HG03354 (cell line): ENCODE data around the gene CA4.

Source experiments
- ATAC-seq: cut with Tn5 transposase; IDR thresholded peaks from one replicate; pipeline ENCODE4 v1.9.1; 2021; ENCODE audit warnings: mild to moderate bottlenecking; ENCODE audit not compliant: unreplicated experiment, poor library complexity, severe bottlenecking

Gene CA4

DNA sequence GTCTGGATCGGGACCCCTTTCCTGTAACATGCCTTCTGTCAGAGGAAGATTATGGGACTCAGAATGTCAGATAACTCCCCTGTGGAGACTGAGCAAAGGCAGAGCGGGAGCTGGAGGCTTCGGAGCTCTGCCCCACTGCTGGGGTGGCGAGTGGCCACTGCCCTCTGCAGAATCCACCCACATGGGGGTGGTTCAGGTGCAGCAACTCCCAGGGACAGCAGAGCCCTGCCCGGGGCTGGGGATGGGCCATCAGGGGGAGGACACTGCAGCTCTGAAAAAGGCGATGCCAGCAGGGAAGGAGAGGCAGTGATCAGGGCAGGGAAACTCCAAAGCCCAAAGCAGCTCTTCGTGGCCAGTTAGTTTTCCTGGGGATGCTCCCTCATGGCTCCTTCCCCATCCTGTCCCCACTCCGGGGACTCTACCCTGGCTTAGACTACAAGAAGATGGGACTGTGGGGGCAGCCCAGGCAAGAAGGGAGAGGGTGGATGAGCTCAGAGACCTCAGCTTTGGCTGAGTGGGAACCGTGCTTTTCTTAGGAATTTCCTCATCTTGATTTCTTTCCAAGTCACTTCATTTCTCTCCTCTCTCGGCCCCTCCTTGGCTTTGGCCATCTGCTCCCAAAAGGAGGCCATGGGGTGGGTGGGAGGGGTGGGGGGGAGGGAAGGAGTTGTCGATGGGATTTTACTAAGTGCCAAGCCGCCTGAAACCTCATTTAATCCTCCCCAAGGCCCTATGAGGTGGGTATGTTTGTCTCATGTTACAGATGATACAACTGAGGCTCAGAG is 4.0 kb downstream of the CA4 start:
- ATAC-seq, result no peak

DNA sequence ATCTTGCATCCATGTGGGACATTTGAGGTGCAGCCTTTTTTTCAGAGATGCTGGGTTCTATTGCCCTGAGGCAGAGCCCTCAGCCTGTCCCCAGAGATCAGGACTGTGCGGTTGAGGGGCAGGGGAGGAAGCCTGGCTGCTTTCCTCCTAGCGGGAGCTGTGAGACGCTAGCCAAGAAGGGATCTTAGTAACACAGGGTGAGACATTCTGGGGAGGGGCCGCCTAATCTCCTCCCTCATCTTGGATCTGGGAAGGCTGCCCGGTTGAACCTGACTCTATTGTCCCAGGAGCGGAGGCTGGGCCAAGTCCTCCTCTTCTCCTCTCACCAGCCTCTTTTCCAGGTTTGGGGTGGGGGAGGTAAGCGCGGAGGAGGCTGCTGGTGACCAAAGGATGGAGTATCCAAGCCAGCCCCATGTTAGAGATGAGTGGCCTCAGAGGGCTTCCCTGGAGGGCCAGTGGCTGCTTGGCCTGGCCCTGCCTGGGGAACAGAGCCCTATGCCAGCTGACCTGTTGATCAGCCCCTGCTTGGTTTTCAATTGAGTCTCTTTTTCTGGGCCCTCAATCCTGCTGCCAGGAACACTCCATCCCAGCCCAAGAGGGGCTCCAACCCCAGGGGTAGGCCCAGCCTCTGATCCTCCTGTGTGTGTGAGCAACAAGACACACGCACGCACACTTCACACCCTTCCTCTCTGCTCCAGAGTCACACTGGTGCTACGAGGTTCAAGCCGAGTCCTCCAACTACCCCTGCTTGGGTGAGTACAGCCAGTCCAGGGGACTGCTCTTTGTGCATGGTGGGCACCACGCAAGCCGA is 5.0 kb downstream of the CA4 start:
- no peak for ATAC-seq

DNA sequence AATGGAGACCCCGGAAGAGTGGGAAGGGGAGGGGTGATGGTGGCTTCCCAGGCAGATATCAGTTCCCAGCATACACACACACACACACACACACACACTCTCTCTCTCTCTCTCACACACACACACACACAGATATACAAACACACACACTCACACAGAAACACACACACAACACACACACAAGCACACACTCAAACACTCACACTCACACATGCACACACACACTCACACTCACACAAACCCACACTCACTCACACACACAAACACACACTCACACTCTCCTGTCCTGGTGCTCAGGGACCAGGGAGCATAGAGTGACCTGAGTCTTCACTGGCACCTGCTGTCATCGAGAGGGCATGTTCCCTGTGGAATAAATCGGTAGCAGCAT is 5.6 kb downstream of the CA4 start:
- no peak for ATAC-seq

DNA sequence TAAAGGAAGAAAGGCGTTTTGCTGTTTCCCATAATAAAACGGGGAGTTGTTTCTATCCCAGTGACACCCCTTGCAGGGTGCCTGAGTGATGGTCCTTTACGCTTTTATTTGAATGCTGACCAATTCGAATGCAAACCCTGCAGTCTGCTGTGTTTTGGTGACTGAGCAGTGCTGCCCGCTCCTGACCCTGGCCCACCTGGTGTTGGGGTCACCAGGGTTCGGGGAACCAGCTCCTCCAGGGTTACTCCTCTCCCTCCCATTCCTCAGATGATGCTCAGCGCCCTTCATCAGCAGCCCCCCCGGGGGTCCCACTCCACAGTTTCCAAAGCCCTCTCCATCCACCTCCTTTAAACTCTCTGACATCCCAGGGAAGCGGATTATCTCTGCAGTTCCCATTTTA is 6.0 kb downstream of the CA4 start:
- ATAC-seq, result no peak

DNA sequence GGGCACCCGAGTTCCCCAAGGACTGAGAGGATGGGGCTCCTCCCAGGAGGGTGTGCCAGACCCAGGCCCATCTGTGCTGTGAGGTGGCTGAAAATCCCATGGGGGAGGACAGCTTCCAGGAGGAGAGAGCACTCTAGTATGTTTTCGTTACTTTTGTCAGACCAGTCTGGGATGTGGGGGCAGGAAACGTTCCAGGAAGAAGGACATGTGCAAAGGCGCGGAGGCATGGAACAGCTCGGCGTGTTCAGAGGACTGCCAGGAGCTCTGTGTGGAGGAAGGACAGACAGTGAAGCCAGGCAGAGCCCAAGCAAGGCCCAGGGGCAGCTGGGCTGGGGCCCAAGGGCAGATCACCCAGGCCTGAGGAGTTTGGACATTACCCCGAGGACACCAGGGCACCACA is 7.0 kb downstream of the CA4 start:
- ATAC-seq, result no peak

DNA sequence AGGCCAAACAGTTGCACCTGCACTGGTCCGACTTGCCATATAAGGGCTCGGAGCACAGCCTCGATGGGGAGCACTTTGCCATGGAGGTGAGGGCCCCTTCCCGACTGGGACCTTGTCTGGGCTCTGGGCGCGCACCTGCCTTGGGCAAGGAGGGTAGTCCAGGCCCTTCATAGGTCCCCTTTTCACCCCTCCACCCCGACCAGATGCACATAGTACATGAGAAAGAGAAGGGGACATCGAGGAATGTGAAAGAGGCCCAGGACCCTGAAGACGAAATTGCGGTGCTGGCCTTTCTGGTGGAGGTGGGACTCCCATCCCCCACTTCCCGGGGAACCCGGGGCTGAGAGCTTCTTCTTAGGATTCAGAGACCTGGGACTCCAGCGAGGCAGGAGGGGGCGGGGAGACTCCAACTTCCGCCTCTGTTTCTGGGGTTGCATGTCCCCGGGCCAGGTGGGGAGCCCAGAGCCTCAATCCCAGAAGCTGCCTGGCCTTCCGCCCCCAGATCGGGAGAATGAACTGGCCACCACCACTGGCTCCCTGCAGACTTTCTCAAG is 7.8 kb downstream of the CA4 start:
- no peak for ATAC-seq

DNA sequence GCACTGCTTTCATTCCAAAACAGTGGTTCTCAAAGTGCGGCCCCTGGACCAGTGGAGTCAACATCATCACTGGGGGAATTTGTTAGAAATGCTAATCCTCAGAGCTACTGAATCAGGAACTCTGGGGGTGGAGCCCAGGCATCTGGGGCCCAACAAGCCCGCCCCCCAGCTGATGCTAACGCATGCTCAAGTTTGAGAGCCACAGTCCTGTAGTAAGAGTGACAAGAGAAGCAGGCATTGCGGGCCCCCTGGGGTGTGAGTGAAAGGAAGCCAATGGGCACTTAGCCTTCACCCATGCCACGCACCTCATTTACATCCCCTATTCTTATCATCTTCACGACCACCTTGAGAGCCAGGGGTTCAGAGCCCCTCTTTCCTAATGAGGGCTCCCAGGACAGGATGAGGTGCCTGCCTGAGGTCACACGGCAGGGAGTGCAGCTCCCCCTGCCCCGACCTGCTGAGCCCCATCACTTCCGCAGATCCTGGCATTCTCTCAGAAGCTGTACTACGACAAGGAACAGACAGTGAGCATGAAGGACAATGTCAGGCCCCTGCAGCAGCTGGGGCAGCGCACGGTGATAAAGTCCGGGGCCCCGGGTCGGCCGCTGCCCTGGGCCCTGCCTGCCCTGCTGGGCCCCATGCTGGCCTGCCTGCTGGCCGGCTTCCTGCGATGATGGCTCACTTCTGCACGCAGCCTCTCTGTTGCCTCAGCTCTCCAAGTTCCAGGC is 9.1 kb downstream of the CA4 start:
- ATAC-seq, result no peak

DNA sequence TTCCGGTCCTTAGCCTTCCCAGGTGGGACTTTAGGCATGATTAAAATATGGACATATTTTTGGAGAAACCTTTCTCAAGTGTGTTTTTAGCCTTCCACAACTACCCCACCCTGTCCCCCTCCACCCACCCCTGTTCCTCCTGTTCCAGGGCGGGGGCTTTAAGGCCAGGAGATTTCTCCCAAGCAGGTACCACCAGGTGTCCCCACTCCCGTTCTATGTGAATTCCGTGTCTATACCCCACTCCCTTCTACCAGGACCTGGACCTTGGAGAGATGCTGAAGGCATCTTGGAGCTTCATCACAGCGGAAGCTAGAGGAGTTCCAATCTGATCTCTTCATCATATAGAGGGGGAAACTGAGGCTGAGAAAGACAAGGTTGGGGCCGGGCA is 9.7 kb downstream of the CA4 start:
- ATAC-seq, result no peak

DNA sequence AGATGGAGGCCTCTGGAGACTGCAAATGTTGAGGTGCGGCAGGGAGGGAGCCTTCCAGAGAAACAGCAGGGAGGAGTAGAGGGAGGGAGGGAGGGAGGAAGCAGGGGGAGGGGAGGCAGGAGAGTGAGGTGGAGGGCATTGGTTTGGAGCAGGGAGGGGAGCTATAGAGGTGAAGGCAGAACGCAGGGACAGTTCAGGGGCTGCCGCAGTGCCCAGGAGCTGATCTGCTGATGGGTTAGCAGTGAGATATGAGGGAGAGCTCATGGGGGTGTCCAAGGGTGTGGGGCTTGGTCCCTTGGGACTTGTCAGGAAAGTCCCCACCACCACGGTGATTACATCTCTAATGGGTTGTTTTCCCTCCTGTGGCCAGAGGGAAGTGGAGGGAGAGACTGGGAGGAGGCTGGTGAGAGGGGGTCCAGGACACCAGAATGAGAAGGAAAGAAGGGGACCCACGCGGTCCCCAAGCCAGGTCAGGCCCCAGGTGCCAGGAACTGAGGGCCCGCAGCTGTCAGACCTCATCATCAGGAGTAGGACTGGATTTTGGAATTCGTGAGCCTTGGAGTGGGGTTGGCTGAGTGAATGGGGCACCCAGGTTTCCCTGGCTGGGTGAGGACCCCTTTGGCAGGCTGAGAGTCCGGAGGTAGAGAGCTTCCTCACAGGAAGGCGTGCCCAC is 11.2 kb downstream of the CA4 start:
- no peak for ATAC-seq

DNA sequence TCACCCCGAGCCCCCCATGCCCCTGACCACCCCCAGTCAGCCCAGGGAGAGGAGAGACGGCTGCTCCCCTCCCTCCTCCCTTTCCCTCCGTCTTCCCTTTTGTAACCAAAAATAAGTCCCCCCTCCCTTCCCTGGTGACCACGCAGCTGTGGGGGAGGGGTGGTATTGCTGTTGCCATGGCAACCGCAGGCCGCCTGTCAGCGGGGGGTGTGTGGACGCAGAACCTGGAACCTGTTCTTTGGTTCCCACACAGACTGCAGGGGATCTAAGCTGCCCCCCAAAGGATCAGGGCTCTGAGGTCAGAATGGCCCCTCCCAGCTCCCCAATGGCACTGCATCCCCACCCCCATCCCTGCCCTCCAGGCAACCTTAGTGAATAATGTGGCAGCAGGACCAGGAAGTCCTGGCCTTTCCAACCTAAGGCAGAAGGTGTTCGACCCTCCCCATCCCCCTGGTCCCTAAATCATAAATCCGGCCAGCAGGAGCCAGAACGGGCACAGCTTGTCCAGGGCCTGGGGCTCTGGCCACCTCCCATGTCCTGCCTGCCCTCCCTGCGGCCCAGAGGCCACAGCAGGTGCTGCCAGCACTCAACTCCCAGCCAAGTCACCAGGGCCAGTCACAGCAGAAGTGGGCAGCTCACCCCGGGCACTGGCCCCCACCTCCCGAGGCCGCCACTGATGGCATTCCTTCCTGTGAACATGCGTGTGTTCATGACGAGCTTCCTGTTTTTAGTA is 12.0 kb downstream of the CA4 start:
- ATAC-seq, result no peak

DNA sequence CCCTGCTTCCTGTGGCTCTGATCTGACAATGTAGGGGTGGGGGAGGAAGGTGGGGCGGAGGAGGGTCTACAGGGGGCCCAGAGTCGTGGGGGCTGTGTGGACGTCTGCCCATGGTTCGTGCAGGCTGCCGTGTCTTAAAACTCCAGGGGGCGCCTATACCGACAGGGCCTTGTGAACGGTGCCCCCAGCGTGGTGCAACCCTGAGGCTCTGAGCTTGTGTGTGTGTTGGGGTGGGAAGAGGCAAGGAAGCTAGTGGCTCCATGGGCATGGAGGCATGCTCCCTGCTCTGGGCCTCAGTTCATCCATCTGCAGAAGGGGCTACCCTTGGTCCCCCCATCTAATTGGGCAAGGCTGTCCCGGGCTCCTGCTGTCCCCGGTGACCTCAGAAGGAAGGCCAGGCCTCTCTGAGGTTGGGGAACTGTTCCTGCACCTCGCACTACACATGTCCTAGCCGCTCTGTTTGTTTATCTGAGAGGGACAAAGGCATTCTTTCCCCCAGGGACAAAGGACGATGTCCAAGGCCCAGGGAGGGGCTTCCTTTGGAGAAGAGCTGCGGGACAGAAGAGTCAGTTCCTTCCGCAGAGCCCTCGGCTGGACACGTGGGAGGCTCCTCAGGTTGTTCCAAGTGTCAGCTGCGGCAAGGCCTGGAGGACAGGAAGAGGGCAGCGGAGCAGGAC is 13.5 kb downstream of the CA4 start:
- no peak for ATAC-seq

DNA sequence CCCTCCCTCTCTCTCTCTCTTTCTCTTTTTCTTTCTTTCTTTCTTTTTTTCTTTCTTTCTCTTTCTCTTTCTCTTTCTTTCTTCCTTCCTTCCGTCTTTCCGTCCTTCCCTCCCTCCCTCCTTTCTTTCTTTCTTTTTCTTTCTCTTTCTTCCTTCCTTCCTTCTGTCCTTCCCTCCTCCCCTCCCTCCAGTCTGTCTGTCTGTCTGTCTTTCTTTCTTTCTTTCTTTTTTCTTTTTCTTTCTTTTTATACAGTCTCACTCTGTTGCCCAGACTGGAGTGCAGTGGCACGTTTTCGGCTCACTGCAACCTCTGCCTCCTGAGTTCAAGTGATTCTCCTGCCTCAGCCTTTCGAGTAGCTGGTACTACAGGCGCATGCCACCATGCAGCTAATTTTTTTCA is 14.4 kb downstream of the CA4 start:
- no peak for ATAC-seq

DNA sequence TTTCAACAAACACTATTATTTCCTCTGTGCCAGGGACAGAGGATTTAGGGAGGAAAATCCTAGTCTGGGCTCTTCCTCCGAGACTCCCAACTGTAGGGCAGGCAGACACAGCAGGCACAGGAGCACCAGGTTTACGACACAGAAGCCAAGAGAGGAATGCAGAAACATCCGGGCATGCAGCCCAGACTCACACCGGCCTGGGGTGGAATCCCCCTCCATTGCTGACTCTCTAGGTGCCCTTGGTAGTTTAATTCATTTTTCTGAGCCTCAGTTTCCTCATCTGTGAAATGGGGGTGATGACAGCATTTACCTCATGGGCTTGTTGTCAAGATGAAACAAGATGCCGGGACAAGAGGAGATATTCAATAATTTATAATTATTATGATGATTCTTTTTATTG is 14.9 kb downstream of the CA4 start:
- ATAC-seq, result no peak

DNA sequence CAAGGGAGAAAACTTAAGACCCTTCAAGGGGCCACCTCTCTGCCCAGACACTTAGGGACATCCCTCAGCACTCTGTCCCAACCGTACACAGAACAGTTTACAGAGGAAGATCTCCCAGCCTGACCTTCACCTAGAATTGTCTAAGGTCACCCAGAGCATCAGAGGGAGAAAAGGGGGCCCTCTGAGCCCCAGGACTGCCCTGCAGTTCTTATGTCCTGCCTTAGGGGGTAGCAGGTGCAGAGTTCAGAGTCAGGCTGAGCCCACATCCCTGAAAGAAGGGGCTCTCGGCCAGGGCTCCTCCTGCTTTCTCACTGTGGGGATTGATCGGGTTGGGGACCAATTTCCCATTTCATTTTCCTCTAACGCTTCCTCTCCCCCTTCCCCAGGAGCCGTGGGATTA is 15.4 kb downstream of the CA4 start:
- ATAC-seq, result no peak

DNA sequence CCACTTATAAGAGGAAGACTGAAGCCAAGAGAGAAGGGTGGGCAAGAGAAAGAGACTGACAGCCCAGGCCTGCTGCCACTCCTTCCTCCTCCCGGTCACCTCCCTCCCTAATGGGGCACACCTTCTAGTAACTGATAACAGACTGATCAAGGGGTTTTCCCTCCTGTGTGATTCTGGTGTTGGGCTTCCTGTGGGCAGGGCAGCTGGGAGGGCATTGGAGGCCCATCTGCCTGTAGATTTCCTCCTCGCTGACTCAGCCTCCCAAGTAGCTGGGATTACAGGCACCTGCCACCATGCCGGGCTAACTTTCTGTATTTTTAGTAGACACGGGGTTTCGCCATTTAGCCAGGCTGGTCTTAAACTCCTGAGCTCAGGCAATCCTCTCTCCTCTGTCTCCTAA is 16.2 kb downstream of the CA4 start:
- no peak for ATAC-seq

DNA sequence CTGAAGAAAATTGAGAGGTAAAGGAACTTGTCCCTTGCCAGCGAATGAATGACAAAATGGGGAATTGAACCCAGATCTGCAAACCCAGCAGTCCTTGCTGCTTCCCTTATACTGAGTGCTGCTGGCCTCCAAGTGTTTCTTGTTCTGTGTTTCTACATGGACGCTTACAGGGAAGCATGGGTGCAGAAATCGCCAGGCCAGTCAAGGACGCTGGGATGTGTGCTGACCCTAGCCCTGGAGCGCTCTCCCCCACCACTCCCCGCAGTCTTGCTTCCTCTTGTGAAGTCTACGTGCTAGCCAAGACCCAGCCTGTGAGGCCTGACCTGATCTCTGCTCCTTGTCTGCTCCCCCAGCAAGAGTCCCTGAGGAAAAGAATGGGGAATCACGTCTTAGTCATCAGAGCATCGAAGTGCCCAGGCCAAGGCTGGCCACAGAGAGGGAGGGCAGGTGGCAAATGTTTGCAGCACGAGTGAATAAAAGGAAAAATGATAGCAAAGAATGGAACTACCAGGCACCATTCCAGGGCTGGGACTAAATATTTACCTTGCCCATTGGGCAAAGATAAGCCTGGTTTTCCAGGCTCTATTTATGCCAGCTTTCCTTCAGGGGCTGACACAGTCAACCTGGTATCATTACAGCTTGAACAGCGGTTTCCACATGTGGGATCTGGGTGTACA is 17.4 kb downstream of the CA4 start:
- ATAC-seq, result no peak

DNA sequence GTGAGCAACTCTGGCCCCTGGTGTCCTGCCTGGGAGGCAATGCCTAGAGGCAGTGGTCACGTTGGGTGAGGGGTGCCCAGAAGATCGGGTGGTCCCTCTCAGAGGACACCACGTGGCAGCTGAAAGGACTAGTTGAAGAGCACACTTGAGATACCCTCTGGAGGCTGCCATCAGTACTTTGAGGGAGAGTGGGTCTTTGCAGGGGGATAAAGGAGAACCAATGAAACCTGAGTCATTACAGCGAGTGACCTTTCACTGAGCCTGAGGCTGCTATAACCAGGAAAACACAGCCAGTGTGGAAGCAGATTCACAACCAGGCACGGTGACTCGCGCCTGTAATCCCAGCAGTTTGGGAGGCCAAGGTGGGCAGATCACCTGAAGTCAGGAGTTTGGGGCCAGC is 18.9 kb downstream of the CA4 start:
- no peak for ATAC-seq
